Amniotic epithelial cell (primary cell): ENCODE results near the gene DTX4.
A peak's percentile ranks its signal among the peaks of the same experiment; 100 is the strongest.

Source experiments
- DNase-seq: peaks from one replicate; pipeline ENCODE4 v3.0.0-alpha.2; 2010; ENCODE audit warnings: low read depth

Gene DTX4

DNA sequence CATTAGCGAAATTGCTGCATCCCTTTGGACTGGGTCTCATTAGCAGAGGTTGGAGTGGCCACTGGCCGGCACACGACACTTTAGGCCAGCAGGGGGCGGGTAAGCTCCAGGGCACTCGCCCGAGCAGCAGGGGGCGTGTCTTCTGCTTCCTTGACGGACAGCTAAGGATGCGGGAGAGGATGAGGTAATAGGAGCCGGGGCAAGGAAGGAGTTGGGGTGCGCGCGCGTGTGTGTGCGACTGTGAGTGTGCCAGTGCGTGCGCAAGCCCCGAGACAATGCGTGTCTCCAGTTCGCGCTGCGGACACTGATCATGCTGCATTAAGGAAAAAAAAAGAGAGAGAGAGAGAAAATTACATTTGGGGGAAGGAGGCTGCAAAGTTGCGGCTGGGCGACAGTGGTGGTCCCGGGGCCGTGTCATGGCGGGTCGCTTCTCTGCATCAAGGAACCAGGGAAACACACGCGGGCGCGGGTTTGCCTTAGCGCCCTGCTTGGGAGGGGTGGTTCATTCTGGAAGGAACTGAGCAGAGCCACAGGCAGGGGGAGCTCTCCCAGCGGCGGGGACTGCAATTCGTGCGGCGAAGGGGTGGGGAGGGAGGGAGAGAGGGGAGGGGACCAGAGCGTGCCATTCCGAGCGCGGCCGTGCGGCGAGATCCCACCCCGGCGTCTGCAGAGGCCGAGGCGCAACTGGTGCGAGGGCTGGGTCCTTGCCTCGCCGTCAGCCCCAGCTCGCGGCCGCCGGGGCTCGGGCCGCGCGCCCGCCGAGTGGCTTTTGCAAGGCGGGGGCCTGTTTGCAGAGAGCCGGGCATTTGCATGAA is at the start of gene DTX4:
DTX4 (plus strand) TSS at position 625 of the 815 bp plus-strand sequence. CDS start 464 bp downstream, outside the sequence.
- peak; percentile 85 for DNase-seq

DNA sequence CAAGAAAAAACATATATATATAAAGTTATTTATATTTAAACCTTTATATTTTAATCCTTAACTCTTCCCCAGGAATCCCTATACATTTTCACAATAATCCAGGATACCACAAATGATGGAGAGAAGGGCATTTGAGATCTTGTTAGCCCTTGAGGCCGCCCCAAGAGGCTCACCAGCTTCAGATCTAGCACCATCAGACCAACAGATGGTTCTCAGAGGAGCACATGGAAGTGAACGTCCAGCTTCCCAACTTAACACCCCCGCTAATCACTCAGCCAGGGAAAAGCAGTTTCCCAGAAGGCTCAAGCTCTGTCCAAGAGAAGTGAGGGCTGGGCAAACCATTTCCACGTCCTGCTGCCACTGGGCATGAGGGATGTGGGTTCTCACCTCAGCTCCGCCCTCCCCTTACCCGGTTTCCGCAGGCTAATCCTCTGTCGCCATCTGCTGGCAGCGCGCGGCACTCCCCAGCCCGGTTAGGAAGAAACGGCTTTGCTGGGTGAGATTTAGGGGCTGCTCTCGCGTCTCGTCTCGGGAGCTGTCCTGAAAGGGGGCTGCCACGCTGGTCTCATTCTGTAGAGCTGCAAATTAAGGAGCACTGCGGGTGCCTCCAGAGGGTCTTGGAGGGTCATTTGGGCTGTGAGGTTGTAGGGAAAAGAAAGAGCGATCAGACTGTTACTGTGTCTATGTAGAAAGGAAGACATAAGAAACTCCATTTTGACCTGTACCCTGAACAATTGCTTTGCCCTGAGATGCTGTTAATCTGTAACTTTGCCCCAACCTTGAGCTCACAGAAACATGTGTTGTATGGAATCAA is 36.1 kb upstream of the DTX4 start:
- peak; percentile 72 for DNase-seq

DNA sequence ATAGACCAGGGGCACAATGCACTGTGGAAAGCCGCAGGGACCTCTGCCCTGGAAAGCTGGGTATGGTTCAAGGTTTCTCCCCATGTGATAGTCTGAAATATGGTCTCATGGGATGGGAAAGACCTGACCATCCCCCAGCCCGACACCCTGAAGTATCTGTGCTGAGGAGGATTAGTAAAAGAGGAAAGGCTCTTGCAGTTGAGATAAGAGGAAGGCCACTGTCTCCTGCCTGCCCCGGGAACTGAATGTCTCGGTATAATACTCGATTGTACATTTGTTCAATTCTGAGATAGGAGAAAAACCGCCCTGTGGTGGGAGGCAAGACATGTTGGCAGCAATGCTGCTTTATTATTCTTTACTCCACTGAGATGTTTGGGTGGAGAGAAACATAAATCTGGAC is 35.4 kb upstream of the DTX4 start:
- DNase-seq, result peak; percentile 7

DNA sequence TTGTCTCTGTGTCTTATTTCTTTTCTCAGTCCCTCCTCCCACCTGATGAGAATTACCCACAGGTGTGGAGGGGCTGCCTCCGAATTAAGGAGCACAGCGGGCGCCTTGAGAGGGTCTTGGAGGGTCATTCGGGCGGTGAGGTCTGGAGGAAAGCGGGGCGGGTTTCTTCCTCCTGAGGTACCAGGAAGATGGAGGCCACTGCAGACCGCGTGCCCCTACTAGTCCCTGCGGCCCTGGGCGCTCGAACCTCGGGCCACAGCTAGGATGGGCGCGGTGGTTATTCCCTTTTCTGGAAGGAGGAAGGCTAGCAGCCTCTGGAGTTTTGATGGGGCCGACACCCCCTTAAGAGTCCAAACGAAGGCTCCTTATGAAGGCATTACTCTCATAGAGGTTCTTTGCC is 34.7 kb upstream of the DTX4 start:
- no peak for DNase-seq

DNA sequence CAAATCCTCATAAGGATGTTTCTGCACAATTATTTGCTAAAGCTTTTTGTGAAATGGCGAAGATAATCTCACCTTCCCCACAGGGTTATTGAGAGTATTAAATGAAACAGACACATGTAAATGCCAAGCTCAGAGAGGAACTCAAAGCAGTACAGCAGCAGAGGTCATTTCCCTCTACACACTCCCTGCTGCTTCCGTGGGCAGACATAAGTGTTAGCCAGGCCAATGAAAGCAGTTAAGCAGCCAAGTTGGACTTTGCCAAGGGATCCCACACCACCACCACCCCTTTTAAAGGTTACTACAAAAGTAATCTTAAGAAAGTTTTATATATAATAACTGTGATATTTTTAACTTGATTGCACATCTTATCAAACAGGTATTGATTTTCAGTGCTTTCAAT is 33.3 kb upstream of the DTX4 start:
- DNase-seq, result no peak

DNA sequence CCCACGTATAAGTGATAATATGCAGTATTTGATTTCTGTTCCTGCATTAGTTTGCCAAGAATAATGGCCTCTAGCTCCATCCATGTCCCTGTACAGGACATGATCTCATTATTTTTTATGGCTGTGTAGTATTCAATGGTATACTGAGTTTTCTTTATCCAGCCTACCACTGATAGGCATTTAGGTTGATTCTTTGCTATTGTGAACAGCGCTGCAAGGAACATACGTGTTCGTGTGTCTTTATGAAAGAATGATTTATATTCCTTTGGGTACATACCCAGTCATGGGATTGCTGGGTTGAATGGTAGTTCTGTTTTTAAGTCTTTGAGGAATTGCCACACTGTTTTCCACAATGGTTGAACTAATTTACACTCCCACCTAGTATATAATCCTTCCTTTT is 30.7 kb upstream of the DTX4 start:
- DNase-seq, result no peak

DNA sequence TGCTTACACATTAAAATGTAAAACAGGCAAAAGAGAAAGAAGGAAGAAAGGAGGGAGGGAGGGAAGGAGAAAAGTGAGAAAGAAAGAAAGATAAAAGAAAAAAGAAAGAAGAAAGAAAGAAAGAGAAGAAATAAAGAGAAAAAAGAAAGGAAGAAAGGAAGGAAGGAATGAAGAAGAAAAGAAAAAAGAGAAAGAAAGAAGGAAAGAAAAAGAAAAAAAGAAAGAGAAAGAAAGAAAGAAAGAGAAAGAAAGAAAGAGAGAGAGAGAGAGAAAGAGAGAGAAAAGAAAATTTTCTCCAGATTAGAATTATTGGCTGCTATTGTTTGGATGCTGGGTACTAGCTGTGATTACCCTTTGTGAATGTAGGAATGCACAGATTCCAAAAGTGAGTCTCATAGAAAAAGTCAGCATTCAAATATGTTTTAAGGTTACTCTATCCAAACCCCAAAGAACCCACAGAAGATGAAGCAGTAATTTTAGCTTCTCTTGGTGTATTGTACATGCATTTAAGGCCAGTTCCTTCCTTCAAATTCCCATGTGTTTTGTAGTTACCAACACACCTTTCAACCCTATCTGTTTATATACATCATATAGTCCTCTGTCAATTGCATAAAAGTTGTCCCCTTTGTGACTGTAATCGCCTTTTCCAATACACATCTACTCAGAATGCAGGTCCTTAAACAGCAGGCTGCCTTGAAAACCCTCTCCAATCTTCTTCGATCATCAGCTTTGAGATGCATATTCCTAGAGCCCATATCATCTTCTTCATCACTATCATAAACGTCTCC is 30.1 kb upstream of the DTX4 start:
- peak; percentile 17 for DNase-seq

DNA sequence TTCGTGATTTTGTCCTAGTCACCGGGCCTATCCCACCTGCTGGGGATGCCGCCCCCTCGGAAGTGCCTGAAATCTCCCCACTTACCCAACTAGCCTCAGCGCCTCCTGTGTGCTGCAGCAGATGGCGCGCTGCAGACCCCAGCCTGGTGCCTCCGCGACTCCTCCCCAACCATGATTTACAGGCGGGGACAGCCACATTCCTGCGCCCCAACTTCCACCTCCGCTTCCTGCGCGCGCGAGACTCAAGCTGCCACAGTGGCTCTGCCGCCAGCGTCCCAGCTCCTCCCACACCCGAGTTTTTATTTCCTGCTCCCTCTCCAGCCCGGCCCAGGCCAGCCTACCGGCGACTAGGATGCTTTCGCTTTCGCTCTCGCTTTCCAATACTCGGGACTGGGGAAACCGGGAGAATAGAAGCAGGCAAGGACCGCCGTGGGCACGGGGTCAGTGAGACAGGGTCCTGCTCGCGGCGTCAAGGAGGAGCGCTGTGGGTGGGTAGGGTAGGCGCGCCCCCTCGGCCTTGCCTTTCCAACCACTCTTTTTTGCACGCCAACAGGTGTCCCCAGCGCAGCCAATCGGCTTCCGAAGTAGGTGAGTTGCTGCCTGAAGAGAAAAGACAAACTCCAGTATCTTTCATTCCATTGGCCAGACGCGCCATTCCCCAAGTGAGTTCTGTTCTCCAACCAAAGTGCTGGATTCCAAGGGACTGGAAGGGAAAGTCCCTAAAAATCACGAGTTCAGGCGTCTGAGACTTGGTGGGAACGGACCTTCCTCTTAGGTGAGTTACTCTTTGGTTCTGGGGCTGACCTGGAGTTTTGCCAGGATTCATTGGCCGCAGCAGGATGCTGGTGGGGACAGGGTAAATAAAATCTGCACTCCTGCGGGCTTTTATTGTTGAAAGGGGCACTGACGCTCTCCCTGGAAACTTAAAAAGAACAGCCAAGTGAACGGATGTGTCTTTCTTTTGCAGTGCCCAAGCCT is 29.1 kb upstream of the DTX4 start, which contains the start of gene FAM111A:
FAM111A (plus strand) TSS at position 327 of the 978 bp plus-strand sequence. CDS start 6,017 bp downstream, outside the sequence.
- DNase-seq, result peak; percentile 77

DNA sequence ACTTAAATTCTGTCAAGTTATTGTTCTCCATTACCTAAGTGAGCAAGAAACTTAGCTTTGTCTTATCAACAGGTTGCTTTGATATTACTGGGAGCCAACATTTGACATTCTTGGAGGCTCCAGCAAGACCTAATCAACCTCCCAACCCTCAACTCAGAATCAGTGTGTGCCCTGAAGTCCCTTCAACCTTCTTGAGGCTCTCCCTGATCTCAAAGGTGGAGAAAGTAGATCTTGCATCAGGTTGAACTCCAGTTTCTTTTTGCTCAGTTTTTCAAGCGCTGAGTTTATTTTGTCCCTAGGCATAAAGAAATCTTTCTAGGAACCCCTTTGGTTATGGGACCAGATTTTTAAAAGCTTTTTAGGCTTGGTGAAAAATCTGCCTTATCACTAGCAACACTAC is 27.8 kb upstream of the DTX4 start:
- DNase-seq, result peak; percentile 3

DNA sequence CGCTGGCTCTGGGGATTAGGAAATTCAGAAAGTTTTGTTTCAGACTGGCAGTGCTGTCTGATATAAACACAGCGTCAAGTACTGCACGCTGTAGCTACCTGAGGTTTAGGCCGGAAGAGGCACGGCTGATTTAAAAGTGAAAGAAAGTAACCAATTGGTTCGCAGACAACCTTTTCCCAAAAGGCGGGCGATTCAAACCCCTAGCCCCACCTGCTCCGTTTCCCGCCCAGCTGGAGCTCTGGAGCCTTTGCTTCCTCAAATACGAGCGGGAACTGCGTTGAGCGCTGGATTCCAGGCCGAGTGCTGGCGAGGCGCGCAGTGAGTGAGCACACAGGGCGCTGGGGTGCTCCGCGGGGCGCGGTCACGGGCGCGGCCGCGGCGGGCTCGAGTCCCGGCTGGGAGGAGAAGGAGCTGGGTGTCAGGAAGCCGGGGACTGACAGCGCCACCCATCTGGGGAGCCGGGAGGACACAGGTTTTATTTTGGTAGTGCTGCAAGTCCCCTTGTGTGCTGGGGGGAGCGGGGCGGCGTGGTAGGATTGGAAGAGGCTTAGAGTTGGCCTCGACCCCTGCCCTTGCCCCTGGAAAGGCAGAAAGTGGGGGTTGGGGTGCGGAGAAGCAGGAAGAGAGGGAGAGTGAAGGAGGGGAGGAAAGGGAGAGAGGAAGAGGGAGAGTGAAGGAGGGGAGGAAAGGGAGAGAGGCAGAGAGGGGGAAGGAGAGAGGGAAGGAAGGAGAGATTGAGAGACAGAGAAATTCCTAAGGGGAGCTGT is 27.2 kb upstream of the DTX4 start:
- peak; percentile 86 for DNase-seq

DNA sequence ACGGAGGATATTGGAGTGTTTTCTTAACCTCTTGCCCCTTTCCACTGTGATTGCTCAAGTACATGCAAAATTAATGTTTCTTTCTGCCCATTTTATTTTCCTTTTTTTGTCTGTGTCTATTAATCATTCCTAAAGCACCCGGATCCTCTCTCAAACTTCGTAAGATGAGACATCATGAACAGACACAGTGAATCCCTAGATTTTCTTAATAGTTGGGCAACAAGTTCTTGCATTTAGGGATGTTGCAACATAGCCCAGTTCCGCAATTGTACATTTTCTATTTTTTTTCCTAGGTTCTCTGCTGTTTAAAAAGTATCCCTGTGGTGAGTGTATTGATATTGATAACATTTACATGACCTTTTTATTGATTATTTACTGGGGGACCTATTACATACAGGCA is 26.4 kb upstream of the DTX4 start:
- DNase-seq, result peak; percentile 94

DNA sequence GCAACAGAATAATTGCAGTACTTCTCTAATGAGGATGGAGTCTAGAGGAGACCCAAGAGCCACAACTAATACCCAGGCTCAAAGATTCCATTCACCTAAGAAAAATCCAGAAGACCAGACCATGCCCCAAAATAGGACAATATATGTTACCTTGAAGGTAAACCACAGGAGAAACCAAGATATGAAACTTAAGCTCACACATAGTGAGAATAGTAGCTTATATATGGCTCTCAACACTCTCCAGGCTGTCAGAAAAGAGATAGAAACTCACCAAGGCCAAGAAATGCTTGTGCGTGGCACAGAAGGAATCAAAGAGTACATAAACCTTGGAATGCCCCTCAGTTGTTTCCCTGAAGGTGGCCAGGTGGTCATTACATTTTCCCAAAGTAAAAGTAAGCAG is 20.2 kb upstream of the DTX4 start:
- DNase-seq, result no peak

DNA sequence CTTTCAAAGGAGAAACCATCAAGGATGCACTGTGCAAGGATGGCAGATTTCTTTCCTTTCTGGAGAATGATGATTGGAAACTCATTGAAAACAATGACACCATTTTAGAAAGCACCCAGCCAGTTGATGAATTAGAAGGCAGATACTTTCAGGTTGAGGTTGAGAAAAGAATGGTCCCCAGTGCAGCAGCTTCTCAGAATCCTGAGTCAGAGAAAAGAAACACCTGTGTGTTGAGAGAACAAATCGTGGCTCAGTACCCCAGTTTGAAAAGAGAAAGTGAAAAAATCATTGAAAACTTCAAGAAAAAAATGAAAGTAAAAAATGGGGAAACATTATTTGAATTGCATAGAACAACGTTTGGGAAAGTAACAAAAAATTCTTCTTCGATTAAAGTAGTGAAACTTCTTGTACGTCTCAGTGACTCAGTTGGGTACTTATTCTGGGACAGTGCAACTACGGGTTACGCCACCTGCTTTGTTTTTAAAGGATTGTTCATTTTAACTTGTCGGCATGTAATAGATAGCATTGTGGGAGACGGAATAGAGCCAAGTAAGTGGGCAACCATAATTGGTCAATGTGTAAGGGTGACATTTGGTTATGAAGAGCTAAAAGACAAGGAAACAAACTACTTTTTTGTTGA is 19.5 kb upstream of the DTX4 start:
- DNase-seq, result no peak

DNA sequence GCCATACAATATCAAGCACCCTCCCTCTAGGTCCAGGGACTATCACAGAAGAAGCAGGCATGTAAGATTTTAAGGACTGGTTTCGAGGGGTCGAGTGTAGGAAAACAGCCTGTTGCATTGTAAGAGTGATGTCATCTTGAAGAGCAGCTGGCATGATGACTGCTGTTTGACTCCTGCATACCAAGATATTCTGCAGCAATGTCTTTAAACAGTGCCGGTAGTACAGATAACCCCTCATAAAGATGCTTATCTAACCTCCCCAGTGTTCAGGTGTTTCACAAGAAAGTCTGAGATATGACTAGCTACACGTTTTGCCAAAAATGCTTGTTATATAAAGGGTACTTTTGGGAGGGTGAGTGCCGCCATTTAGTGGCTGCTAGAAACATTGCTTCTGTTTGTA is 17.3 kb upstream of the DTX4 start:
- peak; percentile 18 for DNase-seq

DNA sequence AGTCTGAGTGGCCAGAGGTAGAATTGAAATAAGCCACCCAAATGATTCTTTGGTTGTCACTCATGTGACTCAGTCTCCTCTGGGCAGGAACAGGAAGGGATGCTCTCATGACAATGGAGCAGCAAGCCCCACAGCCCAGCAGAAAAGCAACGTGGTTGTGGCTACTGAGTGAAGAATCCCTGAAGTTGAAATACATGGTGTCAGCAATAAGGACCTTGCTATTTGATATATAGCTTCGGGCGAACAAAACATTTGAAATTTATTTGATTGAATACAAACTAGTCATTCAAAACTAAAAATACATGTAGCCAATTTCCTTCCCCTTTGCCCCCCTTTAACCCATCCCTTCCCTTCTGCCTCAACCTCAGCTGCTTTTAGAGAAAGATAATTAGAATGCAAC is 14.5 kb upstream of the DTX4 start:
- DNase-seq, result no peak

DNA sequence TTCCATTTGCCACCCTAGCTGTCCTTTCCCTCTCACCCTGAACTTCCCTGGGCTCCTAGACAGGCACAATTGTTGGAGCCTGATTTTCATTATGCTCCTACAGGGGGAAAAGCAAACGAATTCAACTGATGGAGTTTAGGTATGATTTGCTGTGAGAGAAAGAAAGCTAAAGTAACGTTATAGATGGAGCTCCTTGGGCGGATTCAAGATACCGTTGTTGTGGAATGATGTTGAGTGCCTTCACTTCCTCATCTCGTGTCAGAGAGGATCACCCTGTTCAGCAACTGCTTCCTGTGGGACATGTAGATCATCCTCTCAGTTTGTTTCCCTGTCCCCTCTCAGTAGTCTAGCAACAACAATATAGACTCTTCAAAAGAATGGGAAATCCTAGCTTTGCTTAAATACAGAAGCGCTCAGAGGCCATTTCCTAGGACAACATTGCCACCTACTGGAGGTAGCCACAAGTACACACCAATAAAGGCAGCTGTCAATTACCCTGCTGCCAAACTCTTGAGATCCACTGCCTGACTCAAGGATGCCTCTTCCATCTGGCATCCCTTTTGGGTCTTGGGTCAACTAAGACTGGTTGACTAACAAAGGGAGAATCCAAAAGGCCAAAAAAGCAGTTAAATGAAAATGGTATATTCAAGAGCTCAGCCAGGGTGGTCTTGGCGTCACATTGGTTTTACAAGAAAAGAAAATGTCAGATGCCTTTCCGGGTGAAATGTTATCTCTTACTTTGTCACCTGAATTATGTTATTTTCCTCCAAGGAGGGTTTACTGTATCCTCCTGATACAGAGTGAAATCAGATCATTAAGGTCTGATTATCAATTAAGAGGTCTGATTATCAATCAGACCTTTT is 13.5 kb upstream of the DTX4 start:
- peak; percentile 66 for DNase-seq

DNA sequence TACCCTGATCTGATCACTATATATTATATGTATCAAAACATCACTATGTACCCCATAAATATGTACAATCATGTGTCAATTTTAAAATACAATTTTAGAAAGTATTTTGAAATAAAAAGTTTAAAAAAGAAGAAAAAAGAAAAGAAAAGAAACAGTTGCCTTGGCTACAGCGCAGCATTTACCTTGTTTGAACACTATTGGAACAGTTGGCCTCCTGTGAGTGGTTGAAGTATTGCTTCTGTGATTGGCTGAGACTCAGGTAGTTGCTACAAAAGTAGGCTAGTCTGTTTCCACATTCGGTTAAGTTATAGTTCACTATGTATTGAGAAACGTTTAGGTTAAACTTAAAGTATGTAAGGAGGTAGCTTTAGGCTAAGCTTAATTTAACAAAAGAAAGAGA is 7.9 kb upstream of the DTX4 start:
- DNase-seq, result no peak

DNA sequence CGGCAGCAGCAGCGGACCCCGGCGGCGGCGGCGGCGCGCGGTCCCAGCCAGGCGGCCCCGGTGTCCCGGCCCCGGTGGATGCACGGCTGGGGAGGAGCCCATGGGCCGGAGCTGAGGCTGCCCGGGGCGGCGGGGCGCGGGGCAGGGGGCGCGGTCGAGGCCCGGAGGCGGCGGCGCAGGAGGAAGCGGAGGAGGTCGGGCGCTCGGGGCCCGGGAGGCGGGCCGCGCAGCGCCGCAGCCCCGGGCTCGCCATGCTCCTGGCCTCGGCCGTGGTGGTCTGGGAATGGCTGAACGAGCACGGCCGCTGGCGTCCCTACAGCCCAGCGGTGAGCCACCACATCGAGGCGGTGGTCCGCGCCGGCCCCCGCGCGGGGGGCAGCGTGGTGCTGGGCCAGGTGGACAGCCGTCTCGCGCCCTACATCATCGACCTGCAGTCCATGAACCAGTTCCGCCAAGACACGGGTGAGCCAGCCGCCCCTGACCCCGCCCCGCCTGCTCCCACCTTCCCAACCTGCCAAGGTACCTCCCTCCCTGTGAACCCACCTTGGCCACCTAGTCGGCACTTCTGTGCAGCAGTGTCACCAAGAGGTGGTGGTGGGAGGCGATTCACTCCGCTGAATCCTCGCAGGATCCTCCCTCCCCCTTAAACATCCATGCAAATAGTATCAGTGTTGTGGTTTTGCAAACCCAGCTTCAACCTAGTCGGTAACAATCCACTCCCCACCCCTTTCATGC is 580 bp downstream of the DTX4 start:
- peak; percentile 45 for DNase-seq
